ENCODE results near the gene SNX20. TPM values are rescaled to one million over a fixed set of nuclear protein-coding genes. Genes with fewer than 3 reads are reported as not detected.

SNX20 gene
- total RNA-seq, 4 donors from 2014 or later, result 0.84 to 1.8 (median 1.0) TPM

- 60% methylated on average over 1 of the region's 3 CpGs; no CpG with 5 or more reads in 1 of the 2 donors for WGBS, 2 donors (ENCODE audit: low coverage in 1 of 2)
- no peak for ATAC-seq
- Histone ChIP-seq H3K4me3 (no peak overlapping the region), H3K36me3 (no peaks in the 10 kb centered on the region), H3K4me1 (no peaks in the 10 kb centered on the region), H3K27me3 (no peaks in the 10 kb centered on the region), H3K9me3 (no peaks in the 10 kb centered on the region), H3K27ac (no peak overlapping the region)
- no peak for TF ChIP-seq CTCF (IDR thresholded peaks at IDR 0.05)
- TF ChIP-seq POLR2AphosphoS5 (IDR thresholded peaks at IDR 0.05), result no peak
- no peak for TF ChIP-seq EP300 (IDR thresholded peaks at IDR 0.05)
- TF ChIP-seq POLR2A (IDR thresholded peaks at IDR 0.05), result no peak
These were observed 25.5 kb downstream of the SNX20 start for GRCh38 chr16:50655558-50656055.

GRCh38 chr16:50653633-50654519 lies 27.2 kb downstream of the SNX20 start:
- WGBS, 2 donors (ENCODE audit: low coverage in 1 of 2), result 40 to 100% methylated on average over 1 of the region's 11 CpGs
- no peaks in the 10 kb centered on the region for H3K27me3 ChIP-seq
- ATAC-seq, result no peak
- no peak overlapping the region for H3K4me3 ChIP-seq
- peaks cover 0 to 13% of the 10 kb centered on the region in 2 donors for H3K36me3 ChIP-seq
- no peak for TF ChIP-seq CTCF (IDR thresholded peaks at IDR 0.05)
- no peak for TF ChIP-seq POLR2A (IDR thresholded peaks at IDR 0.05)
- H3K27ac ChIP-seq, result no peak overlapping the region
- H3K9me3 ChIP-seq, result no peaks in the 10 kb centered on the region
- H3K4me1 ChIP-seq, result no peaks in the 10 kb centered on the region

- Histone ChIP-seq H3K27ac (no peak overlapping the region), H3K9me3 (no peaks in the 10 kb centered on the region), H3K4me3 (no peak overlapping the region), H3K4me1 (no peaks in the 10 kb centered on the region), H3K27me3 (no peaks in the 10 kb centered on the region), H3K36me3 (peaks cover 0 to 22% of the 10 kb centered on the region in 2 donors)
- TF ChIP-seq POLR2AphosphoS5 (IDR thresholded peaks at IDR 0.05), result no peak
- TF ChIP-seq POLR2A (IDR thresholded peaks at IDR 0.05), result no peak
- TF ChIP-seq CTCF (IDR thresholded peaks at IDR 0.05), result no peak
- no peak for TF ChIP-seq EP300 (IDR thresholded peaks at IDR 0.05)
- 56 to 89% methylated on average over 3 to 13 of the region's 14 CpGs for WGBS, 2 donors (ENCODE audit: low coverage in 1 of 2)
- no peak for ATAC-seq
These were observed 28.2 kb downstream of the SNX20 start for GRCh38 chr16:50652836-50653425.

- WGBS, 2 donors (ENCODE audit: low coverage in 1 of 2), result 93% methylated on average over 3 of the region's 3 CpGs; no CpG with 5 or more reads in 1 of the 2 donors
- Histone ChIP-seq H3K27ac (no peak overlapping the region), H3K4me3 (no peak overlapping the region), H3K4me1 (no peaks in the 10 kb centered on the region), H3K9me3 (no peaks in the 10 kb centered on the region), H3K36me3 (peaks cover 0 to 27% of the 10 kb centered on the region in 2 donors), H3K27me3 (no peaks in the 10 kb centered on the region)
- TF ChIP-seq CTCF (IDR thresholded peaks at IDR 0.05), result no peak
- no peak for TF ChIP-seq POLR2AphosphoS5 (IDR thresholded peaks at IDR 0.05)
- TF ChIP-seq EP300 (IDR thresholded peaks at IDR 0.05), result no peak
- no peak for TF ChIP-seq POLR2A (IDR thresholded peaks at IDR 0.05)
- ATAC-seq, result no peak
These were observed 29.2 kb downstream of the SNX20 start for GRCh38 chr16:50651835-50652438.

Measured in gastroesophageal sphincter (tissue), 4 donors.